Erythroblast (primary cell): Measurements from ENCODE around the gene PWWP2A.

Experiments used
- GATA1 ChIP-seq: IDR thresholded peaks from 2 replicates; pipeline ENCODE4 v1.6.1; 2011; ENCODE audit warnings: low read depth, mild to moderate bottlenecking, control low read depth, low read length, moderate library complexity
- POLR2A ChIP-seq: IDR thresholded peaks from 2 replicates; pipeline ENCODE4 v1.6.1; 2011; ENCODE audit warnings: mild to moderate bottlenecking, low read length

GRCh38 chr5:160060001-160060400 is 59.2 kb downstream of the PWWP2A start:
- no peak for TF ChIP-seq POLR2A
- TF ChIP-seq GATA1: no peak
